Progenitor cell of endocrine pancreas (in vitro differentiated cells): Measurements from ENCODE around the gene BDH1. TPM values are rescaled to one million over a fixed set of nuclear protein-coding genes. Genes with fewer than 3 reads are reported as not detected.

Experiments used
- DNase-seq: peaks from one replicate; pipeline ENCODE4 v3.0.0; 2021; ENCODE audit warnings: low spot score; ENCODE audit not compliant: unreplicated experiment
- H3K27ac Mint-ChIP-seq: 2 replicates; pipeline ENCODE4 v1.8.0; 2021; ENCODE audit warnings: mild to moderate bottlenecking, moderate library complexity, mixed read lengths
- H3K27me3 Mint-ChIP-seq: 2 replicates; pipeline ENCODE4 v1.8.0; 2021; ENCODE audit warnings: mixed read lengths
- H3K36me3 Mint-ChIP-seq: 2 replicates; pipeline ENCODE4 v1.8.0; 2022; ENCODE audit warnings: mixed read lengths; ENCODE audit not compliant: insufficient read depth
- H3K4me1 Mint-ChIP-seq: 2 replicates; pipeline ENCODE4 v1.8.0; 2021; ENCODE audit warnings: low read depth, mixed read lengths
- H3K4me3 Mint-ChIP-seq: 2 replicates; pipeline ENCODE4 v1.8.0; 2021; ENCODE audit warnings: low read depth, mild to moderate bottlenecking, moderate library complexity, mixed read lengths
- H3K9me3 Mint-ChIP-seq: 2 replicates; pipeline ENCODE4 v1.8.0; 2021; ENCODE audit warnings: low read depth, mixed read lengths
- total RNA-seq: library from RNA; stranded (reverse); gene quantifications from 2 replicates; pipeline ENCODE4 v1.2.1, GENCODE V29; 2021
- TF ChIP-seq, protein P1 (sequence below): fragments of 200-600 bp; sonication (generic); IDR thresholded peaks from one replicate; pipeline ENCODE4 v1.5.0; 2021; ENCODE audit warnings: antibody characterized with exemption, mild to moderate bottlenecking; ENCODE audit not compliant: unreplicated experiment

BDH1 gene
- total RNA-seq, 1 donor from 2014 or later = 41.9 TPM

DNA sequence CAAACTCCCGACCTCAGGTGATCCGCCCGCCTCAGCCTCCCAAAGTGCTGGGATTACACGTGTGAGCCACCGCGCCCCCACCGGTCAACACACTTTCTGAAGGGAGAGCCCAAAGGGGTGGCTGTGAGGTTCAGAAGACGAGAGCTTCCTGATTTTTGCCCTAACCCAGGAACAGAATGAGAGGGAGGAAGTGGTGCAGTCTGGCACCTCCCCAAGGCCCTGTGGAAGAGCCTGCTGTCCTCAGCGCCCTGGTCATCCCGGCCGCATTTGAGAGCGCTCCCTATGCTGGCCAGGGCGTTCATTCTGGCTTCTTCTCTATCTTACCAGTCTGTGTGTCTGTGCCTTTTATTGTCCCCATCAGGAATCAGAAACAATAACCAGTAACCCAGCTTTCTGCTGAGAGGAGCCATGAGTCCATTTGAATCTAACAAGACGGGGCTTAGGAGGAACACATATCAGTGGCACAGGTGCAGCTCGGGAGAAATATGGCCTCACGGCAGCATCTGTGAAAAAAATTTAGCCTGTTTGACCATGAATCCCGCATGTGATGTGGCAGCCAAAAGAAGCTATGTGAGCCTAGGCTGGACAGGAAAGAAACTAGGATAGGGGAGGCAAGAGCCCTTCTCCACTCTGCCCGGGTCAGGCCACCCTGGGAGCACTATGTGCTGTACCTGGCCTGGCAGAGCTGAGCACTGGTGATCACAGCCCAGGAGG, 12.9 kb downstream of the BDH1 start:
- TF ChIP-seq, protein P1, sequence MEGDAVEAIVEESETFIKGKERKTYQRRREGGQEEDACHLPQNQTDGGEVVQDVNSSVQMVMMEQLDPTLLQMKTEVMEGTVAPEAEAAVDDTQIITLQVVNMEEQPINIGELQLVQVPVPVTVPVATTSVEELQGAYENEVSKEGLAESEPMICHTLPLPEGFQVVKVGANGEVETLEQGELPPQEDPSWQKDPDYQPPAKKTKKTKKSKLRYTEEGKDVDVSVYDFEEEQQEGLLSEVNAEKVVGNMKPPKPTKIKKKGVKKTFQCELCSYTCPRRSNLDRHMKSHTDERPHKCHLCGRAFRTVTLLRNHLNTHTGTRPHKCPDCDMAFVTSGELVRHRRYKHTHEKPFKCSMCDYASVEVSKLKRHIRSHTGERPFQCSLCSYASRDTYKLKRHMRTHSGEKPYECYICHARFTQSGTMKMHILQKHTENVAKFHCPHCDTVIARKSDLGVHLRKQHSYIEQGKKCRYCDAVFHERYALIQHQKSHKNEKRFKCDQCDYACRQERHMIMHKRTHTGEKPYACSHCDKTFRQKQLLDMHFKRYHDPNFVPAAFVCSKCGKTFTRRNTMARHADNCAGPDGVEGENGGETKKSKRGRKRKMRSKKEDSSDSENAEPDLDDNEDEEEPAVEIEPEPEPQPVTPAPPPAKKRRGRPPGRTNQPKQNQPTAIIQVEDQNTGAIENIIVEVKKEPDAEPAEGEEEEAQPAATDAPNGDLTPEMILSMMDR = no peak
- Mint-ChIP-seq H3K27me3 (no peaks in the 10 kb centered on the region), H3K27ac (no peak overlapping the region), H3K4me1 (peaks cover 29% of the 10 kb centered on the region), H3K36me3 (peaks cover 4% of the 10 kb centered on the region), H3K4me3 (no peak overlapping the region), H3K9me3 (no peaks in the 10 kb centered on the region)
- DNase-seq = no peak

DNA sequence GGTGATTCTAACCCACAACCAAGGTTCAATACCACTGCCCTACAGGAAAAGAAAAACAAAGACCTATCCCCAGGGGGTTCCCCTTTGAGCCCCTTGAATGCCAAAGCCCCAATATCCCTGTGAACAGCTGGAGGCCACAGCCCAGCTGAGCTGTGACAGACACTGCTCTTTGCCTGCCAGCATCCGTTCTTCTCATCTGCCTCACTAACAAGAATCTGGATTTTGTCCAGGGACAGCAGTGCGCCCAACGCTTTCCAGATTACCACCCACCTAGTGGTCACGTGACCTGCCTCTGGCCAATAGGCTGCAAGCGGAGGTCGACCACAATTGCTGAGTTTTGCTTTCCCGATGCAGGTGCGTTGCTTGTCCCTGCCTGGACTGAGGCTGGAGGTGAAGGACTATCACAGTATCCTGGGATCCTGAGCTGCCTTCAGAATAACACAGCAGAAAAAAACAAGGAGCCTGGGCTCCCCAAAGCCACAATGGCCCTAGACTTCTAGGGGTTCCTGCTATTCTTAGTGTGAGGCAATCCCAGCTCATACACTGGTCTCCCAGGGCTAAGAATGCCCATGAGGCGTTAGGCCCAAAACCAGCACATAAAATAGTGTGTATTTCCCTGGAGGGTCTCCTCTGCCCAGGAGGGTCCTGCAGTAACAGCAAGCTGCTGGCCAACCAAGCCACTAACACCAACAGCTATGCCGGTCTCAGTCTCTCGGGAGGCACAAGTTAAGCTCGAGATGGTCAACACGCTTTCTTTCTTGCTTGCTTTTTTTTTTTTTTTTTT, 13.8 kb downstream of the BDH1 start:
- TF ChIP-seq, protein P1 = no peak
- DNase-seq = no peak
- peaks cover 19% of the 10 kb centered on the region for H3K4me1 Mint-ChIP-seq
- no peaks in the 10 kb centered on the region for H3K27me3 Mint-ChIP-seq
- no peaks in the 10 kb centered on the region for H3K9me3 Mint-ChIP-seq
- no peak overlapping the region for H3K4me3 Mint-ChIP-seq
- H3K36me3 Mint-ChIP-seq = peaks cover 6% of the 10 kb centered on the region
- no peak overlapping the region for H3K27ac Mint-ChIP-seq

DNA sequence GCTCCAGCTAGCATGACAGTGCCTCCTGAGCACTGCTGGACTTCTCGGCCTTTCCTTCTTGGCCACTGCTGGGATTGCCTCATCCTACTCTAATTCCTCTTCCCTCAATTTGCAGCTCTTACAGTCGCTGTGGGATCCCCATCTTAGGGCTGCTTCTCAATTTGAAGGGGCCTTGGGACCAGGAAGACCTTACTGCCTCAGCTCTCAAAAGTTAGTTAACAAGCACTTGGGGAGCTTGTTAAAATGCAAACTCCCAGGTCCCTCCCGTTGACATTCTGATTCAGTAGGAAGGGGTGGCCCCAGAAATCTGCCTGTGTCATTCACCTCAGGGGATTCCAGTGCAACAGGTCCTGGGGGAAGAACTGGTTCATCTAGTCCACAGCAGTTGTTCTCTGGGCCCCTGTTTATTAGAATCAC, 14.8 kb downstream of the BDH1 start:
- peak overlapping the region; percentile 45 for H3K27ac Mint-ChIP-seq
- peaks cover 7% of the 10 kb centered on the region for H3K36me3 Mint-ChIP-seq
- DNase-seq = no peak

DNA sequence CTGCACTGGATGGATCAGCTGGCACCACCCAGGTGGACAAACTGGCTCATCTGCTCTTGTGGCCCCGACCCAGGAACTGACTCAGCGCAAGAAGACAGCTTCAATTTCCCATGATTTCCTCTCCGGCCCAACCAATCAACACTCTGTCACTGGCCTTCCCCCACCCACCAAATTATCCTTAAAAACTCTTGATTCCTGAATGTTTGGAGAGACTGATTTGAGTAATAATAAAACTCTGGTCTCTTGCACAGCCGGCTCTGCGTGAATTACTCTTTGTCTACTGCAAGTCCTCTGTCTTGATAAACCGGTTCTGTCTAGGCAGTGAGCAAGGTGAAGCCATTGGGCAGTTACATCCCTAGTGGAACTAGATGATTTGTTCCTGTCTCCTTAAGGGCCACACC, 16.1 kb downstream of the BDH1 start:
- peak overlapping the region; percentile 89 for H3K27ac Mint-ChIP-seq

More for the DNA sequence above, 14.8 kb downstream of the BDH1 start:
- H3K27me3 Mint-ChIP-seq = no peaks in the 10 kb centered on the region
- H3K4me3 Mint-ChIP-seq = no peak overlapping the region
- peaks cover 19% of the 10 kb centered on the region for H3K4me1 Mint-ChIP-seq
- TF ChIP-seq, protein P1 = no peak
- H3K9me3 Mint-ChIP-seq = no peaks in the 10 kb centered on the region

More for the DNA sequence above, 16.1 kb downstream of the BDH1 start:
- Mint-ChIP-seq H3K27me3 (no peaks in the 10 kb centered on the region), H3K9me3 (no peaks in the 10 kb centered on the region), H3K36me3 (peaks cover 7% of the 10 kb centered on the region), H3K4me1 (peaks cover 19% of the 10 kb centered on the region), H3K4me3 (peak overlapping the region; percentile 35)
- DNase-seq = no peak
- TF ChIP-seq, protein P1 = no peak
